Testis (tissue), 3 donors: Measurements from ENCODE around the gene LTA4H. TPM values are rescaled to one million over a fixed set of nuclear protein-coding genes. Genes with fewer than 3 reads are reported as not detected.
"Not testable (repeated sequence)": the region's sequence is repeated elsewhere in the genome, so short reads cannot be mapped to it uniquely, and the experiment has no call there.

Experiments used
- DNase-seq: peaks from one replicate; pipeline ENCODE4 v3.0.0-alpha.2; 2019
- H3K27ac ChIP-seq, 2 donors: fragments of 200-600 bp; sonication (generic); one replicate each; pipeline ENCODE4 v1.5.1; 2019
- H3K27me3 ChIP-seq: fragments of 200-600 bp; sonication (generic); one replicate; pipeline ENCODE4 v1.5.1; 2019
- H3K36me3 ChIP-seq: fragments of 200-600 bp; sonication (generic); one replicate; pipeline ENCODE4 v1.5.1; 2017; ENCODE audit warnings: low read depth; ENCODE audit errors: missing control alignments
- H3K4me1 ChIP-seq: fragments of 200-600 bp; sonication (generic); one replicate; pipeline ENCODE4 v1.5.1; 2019
- H3K4me3 ChIP-seq, 2 donors: fragments of 200-600 bp; sonication (generic); one replicate each; pipeline ENCODE4 v1.5.1; 2017 to 2019
- H3K9me3 ChIP-seq: fragments of 200-600 bp; sonication (generic); one replicate; pipeline ENCODE4 v1.5.1; 2017
- POLR2A ChIP-seq: fragments of 450-650 bp; IDR thresholded peaks from one replicate; pipeline ENCODE4 v1.6.1; 2017; ENCODE audit warnings: antibody characterized with exemption, mild to moderate bottlenecking, moderate library complexity
- WGBS, 2 donors: methylation state at CpG; one replicate each; pipeline ENCODE4 v1.1.5; 2018; 5-methylcytosine and 5-hydroxymethylcytosine counted together
- intact Hi-C: fragments of 100-400 bp; cut with DNase I; formaldehyde crosslinking; loops from one replicate; pipeline ENCODE4 v1.15.1; 2023; ENCODE audit warnings: low total_unique reads
- polyA plus RNA-seq: library from polyadenylated mRNA; stranded (reverse); fragments of 350-450 nt; fragmentation: Illumina TruSeq; extraction: RNeasy Lipid Tissue Mini Kit (QIAGEN cat#74804); gene quantifications from one replicate; pipeline ENCODE4 v1.2.3, GENCODE V29; 2014; ENCODE audit warnings: low read depth, low replicate concordance; ENCODE audit not compliant: insufficient read depth
- total RNA-seq, 2 donors: library from RNA; depleted of rRNA; stranded (reverse); fragments of >200 nt; gene quantifications; one replicate each; pipeline ENCODE4 v1.2.3, GENCODE V29; 2016
- TF ChIP-seq, protein P1 (sequence below), 3 experiments: fragments of 450-650 bp in 2 of 3; fragments of 200-600 bp in 1 of 3; sonication (generic) in 1 of 3; IDR thresholded peaks; one replicate each; pipeline ENCODE4 v1.5.1; 2016 to 2019; ENCODE audit warnings: antibody characterized with exemption in 3 of 3, mild to moderate bottlenecking in 2 of 3, moderate library complexity in 1 of 3

Gene LTA4H
- total and polyA plus RNA-seq, 3 donors from 2014 or later = 41.5 to 62.5 (median 44.4) TPM

- Histone ChIP-seq H3K27ac (no peak overlapping the region), H3K9me3 (no peaks in the 10 kb centered on the region), H3K36me3 (no peaks in the 10 kb centered on the region), H3K4me1 (no peaks in the 10 kb centered on the region), H3K27me3 (no peaks in the 10 kb centered on the region), H3K4me3 (no peak overlapping the region)
- no peak for DNase-seq
- 42 to 48% methylated on average over 7 of the region's 7 CpGs for WGBS, 2 donors
- TF ChIP-seq POLR2A = no peak
- TF ChIP-seq, protein P1, sequence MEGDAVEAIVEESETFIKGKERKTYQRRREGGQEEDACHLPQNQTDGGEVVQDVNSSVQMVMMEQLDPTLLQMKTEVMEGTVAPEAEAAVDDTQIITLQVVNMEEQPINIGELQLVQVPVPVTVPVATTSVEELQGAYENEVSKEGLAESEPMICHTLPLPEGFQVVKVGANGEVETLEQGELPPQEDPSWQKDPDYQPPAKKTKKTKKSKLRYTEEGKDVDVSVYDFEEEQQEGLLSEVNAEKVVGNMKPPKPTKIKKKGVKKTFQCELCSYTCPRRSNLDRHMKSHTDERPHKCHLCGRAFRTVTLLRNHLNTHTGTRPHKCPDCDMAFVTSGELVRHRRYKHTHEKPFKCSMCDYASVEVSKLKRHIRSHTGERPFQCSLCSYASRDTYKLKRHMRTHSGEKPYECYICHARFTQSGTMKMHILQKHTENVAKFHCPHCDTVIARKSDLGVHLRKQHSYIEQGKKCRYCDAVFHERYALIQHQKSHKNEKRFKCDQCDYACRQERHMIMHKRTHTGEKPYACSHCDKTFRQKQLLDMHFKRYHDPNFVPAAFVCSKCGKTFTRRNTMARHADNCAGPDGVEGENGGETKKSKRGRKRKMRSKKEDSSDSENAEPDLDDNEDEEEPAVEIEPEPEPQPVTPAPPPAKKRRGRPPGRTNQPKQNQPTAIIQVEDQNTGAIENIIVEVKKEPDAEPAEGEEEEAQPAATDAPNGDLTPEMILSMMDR (IDR thresholded peaks at IDR 0.05) = no peak
- intact Hi-C loops = no loop called here
These were observed 35.4 kb upstream of the LTA4H start for GRCh38 chr12:96070670-96071279.

DNA sequence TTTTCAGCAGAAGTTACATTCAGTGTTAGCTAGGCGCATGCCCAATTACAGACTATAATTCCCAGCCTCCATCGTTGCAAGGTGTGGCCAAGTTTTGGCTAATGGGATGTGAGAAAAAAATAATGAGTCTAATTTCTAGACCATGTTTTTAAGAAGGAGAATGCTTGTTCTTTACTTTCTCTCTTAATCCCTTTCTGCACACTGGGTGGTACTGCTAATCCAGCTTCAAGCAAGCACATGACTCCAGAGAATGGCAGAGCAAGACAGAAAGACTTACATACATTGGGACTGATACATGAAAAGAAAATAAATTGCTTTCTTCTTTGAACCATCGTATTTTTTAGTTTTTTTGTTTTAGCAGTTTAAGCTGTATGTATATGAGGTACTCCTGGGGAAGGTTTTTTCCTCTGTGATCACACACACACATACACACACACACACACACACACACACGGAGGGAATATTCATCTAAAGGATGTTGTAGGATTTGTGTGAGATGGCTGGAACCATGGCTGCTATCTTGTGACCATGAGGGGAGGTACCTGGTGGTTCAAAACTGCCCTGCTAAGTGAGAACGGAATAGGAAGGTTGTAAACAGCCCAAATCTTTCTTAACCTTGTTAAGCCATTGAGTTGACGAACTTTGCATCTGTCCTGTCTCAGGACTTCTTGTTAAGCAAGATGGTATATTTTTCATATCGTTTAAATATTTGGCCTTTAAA is 34.3 kb upstream of the LTA4H start:
- Histone ChIP-seq H3K27ac (no peak overlapping the region), H3K4me3 (no peak overlapping the region), H3K36me3 (no peaks in the 10 kb centered on the region), H3K4me1 (no peaks in the 10 kb centered on the region), H3K9me3 (no peaks in the 10 kb centered on the region), H3K27me3 (no peaks in the 10 kb centered on the region)
- no peak for DNase-seq
- TF ChIP-seq, protein P1 (IDR thresholded peaks at IDR 0.05) = no peak
- TF ChIP-seq POLR2A = no peak
- intact Hi-C loops = loop anchor here (10.0 kb wide), 2 partner anchors 145 to 445 kb away; no protein-coding TSS in a partner anchor
- WGBS, 2 donors = 78 to 86% methylated on average over 7 of the region's 7 CpGs

DNA sequence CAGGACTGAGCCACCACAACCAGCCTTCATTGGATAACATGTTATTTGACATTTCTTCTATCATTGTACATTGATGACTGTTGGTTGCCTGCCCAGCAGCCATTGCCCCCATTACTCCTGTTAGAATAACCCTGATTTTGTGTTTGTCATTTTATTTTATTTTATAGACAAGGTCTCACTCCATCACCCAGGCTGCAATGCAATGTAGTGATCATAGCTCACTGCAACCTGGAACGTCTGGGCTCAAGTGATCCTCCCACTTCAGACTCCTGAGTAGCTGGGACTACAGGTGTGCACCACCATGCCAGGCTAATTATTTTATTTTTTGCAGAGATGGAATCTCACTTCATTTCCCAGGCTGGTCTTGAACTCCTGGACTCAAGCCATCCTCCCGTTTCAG is 33.2 kb upstream of the LTA4H start:
- no peak for TF ChIP-seq POLR2A
- TF ChIP-seq, protein P1 (IDR thresholded peaks at IDR 0.05) = no peak
- no peak for DNase-seq
- Histone ChIP-seq H3K27me3 (no peaks in the 10 kb centered on the region), H3K36me3 (no peaks in the 10 kb centered on the region), H3K9me3 (no peaks in the 10 kb centered on the region), H3K4me1 (no peaks in the 10 kb centered on the region), H3K4me3 (no peak overlapping the region), H3K27ac (no peak overlapping the region)
- WGBS, 2 donors = 83 to 84% methylated on average over 2 of the region's 2 CpGs
- intact Hi-C loops = loop anchor here (10.0 kb wide), 2 partner anchors 146 to 446 kb away; no protein-coding TSS in a partner anchor

DNA sequence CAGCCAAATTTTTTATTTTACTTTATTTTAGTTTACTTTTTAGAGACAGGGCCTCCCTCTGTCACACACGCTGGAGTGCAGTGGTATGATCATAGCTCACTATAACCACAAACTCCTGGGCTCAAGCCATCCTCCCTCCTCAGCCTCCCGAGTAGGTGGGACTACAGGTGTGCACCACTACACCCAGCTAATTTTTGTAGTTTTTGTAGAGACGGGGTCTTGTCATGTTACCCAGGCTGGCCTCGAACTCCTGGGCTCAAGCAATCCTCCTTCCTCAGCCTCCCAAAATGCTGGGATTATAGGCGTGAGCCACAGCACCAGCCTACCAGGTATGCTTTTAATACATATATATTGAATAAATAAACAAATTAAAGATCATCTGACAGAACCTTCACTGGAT is 32.7 kb upstream of the LTA4H start:
- DNase-seq = no peak
- Histone ChIP-seq H3K4me1 (no peaks in the 10 kb centered on the region), H3K27me3 (no peaks in the 10 kb centered on the region), H3K9me3 (no peaks in the 10 kb centered on the region), H3K36me3 (no peaks in the 10 kb centered on the region), H3K4me3 (no peak overlapping the region), H3K27ac (no peak overlapping the region)
- intact Hi-C loops = loop anchor here (10.0 kb wide), 2 partner anchors 147 to 447 kb away; no protein-coding TSS in a partner anchor
- 94 to 95% methylated on average over 5 of the region's 5 CpGs for WGBS, 2 donors
- TF ChIP-seq, protein P1 (IDR thresholded peaks at IDR 0.05) = no peak
- TF ChIP-seq POLR2A = no peak

GRCh38 chr12:96065776-96066175 is 30.4 kb upstream of the LTA4H start:
- H3K4me3 ChIP-seq, H3K36me3 ChIP-seq, H3K4me1 ChIP-seq, H3K27ac ChIP-seq, H3K9me3 ChIP-seq, H3K27me3 ChIP-seq, DNase-seq: not testable (repeated sequence)
- intact Hi-C loops = loop anchor here (10.0 kb wide), 2 partner anchors 149 to 449 kb away; no protein-coding TSS in a partner anchor
- 93 to 94% methylated on average over 3 of the region's 3 CpGs for WGBS, 2 donors
